Activated CD4-positive, CD25-positive, alpha-beta regulatory T cell treated with anti-CD3 and anti-CD28 coated beads, Interleukin-2, amount 50 U/mL, for 72 hours (primary cell): Measurements from ENCODE around the gene GDF9.
A peak's percentile ranks its signal among the peaks of the same experiment; 100 is the strongest.

Experiments
- DNase-seq: peaks from one replicate; pipeline ENCODE4 v3.0.0; 2021

The GDF9 gene

DNA sequence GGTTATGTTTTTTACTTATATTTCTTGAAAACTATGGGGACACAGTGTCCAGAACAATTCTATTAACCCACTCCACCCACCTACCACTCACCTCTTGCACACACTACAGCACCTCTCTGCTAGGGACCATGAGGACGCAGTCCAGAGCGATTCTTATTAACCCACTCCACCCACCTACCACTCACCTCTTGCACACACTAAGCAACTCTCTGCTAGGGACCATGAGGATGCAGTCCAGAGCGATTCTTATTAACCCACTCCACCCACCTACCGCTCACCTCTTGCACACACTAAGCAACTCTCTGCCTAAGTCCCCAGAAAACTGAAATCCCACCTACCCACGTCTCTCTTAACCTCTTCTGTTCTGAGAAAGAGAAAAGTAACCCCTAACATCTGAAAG is 33.7 kb downstream of the GDF9 start:
- no peak for DNase-seq

DNA sequence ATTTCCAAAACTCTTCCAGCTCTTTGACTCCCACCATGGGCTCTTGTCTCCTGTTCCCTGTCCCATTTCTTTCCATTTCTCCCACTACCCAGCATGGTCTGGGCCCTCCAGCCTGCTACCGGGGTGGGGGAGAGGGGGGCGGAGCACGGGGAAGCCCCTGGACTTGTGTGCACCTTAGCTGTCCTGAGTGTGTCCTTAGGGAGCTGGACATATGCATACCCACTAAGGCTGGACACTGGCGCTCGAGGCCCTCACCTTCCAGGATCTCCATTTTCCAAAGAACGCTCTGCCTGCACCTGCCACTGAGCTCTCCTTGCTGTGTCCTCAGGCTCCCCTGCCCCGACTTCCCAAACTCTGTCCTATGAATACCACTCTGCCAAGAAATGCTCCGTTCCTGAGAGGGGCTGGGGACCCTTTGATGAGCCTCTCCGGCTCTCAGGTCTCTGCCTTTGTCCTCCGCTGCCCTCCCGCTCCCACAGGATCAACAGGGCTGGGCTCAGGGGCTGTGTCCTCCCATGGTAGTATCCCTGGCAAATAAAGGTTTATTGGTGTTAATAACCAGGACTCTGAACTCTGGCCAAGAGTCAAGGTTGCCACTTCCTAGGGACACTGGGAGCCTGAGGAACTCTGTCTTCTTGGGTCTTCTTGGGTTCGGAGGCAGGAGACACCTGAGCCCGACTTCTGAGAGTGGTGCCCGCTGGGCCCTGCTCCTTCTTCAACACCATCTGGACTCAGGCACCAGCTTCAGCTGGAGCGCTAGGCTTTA is 35.0 kb downstream of the GDF9 start:
- DNase-seq, result no peak

DNA sequence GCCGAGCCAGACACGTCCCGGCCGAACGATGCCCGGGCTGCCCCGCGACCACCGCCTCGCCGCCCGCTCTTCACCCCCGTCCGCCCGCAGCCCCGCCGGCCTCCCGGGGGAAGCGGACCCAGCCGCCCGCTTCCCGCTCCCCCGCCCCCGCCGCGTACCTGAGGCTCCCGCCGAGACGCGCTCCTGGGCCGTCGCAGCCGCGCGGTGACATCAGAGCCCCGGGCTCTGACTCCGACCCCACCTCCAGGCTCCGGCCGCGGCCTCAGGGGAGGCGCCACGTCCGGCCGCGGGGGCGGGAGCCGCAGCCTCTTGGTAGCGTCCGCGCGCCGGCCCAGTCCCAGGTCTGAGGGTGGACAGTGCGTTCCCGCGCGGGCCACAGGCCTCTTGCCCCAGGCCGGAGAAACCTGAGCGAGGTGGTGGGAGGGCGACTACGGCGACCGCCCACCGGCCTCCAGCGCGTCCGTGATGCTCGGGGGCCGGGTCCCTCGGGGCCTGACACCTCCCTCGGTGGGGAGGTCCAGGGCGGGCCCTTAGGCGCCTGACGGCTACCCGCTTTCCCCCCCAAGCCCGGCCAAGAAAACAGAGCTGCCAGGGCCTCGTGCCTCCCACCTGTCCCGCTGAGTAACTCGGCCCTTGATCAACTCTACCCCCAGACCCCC is 35.7 kb downstream of the GDF9 start, which contains the start of gene SHROOM1:
TSS of gene SHROOM1 (minus strand) at position 212 of the 659 bp plus-strand sequence. CDS start 4,507 bp downstream, outside the sequence.
- DNase-seq, result peak; percentile 49

DNA sequence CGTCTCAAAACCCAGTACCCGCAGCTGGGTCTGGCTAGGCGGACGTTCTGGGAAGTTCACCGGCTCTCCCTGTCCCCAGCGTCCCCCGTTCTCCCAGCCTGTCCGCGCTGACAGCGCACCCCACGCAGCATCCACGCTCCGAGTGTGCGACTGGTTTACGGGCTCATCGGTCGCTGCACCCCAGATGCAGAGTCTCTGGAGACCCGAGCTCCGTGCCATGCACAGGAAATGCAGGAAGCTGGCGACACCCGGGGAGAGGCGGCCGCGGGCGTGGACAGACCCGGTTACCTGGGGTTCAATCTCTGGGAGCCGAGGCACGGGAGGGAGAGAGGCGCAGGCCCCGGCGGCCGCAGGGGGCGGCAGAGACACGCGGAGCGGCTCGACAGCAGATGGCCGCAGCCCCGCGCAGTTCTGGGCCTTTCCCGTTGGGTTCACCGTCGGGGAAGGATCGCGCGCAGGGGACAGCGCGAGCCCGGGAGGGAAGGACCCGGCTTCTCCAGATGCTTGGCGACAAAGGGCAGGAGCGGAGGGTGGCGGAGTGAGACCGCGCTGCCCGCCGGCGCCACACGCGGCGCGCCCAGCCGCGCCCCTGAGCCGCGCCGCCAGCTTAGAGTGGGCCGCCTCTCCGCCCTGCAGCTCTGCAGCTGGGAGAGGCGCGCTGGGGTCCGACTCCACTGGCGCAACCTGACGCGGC is 36.4 kb downstream of the GDF9 start:
- DNase-seq, result peak; percentile 70

DNA sequence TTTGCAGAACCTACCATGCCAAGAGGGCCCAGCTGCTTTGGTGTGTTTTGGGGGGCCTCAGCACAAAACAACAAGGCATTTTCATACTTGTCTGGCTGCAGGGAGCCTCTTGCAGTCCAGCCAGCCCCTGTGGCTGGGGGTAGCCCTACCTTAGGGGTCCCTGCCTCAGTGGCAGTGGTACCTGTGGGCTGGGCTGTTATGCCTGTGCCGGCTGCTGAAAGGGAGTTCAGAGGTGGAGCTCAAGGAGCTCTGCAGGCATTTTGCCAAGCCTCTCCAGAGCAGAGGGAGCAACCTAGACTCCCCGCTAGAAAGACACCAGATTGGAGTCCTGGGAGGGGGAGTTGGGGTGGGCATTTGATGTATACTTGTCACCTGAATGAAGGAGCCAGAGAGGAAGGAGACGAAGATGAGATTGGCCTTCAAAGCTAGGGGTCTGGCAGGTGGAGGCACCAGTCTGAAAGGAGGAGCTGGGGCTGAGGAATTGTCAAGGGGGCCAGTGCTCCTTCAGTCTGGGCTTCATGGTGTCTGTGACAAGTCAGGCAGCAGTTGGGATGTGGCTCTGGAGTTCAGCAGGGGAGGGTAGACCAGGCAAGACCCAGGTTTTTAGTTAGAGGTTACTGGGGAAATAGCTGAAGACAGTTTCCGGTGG is 37.3 kb downstream of the GDF9 start:
- no peak for DNase-seq

GRCh38 chr5:132827943-132828673 is 38.2 kb downstream of the GDF9 start:
- no peak for DNase-seq

DNA sequence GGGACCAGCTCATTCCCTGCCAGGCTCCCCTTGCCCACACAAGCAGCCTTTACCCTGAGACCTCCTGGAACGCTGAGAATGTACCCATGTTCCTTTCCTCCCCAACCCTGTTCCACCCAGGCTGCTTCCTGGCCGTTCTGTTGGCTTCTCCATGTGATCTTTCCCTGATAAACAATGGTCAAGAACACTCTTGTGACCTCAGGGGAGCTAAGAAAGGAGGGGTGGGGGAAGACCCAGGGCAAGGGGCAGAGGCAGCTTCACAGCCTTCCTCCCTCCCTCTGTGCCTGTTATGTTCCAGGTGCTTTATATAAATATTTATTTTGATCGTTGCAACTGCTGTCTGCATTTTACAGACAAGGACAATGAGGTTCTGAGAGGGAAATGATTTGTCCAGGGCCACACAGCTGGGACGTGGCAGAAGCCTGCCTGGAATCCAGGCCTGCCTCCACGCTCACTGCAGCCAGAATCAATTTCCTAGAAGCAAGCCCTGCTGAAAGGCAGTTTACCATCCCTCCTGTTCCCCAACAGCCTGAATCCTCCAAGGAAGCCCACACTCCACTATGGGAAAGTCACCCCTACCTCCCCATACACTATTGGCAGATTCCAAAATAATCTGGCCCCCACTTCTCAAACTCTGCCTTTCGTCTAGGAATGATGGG is 39.7 kb downstream of the GDF9 start:
- DNase-seq, result no peak

DNA sequence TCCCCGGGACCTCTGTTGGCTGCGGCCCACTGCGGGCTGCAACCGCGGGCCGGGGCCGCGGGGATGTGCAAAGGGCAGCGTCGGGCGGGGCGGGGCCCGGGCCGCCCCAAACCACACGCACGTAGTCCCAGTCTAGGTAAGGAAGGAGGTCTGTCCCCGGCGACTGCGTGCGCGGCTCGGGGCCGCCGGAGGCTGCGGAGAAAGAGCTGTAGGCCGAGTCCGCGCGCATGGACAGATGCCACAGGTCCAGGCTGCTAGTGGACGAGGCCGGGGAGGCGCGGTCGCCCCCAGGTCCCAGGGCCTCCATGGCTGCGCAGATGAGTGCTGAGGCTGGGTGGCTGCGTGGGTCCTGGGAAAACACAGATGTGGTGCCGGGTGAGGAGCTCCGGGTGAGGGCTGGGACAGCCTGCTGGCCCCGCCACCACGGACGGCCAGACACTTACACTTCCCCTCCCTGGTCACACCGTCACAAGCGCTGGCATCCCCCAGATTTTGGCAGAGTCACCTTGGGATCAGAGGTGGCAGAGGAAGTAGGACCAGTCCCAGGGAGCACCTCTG is 40.4 kb downstream of the GDF9 start:
- no peak for DNase-seq

DNA sequence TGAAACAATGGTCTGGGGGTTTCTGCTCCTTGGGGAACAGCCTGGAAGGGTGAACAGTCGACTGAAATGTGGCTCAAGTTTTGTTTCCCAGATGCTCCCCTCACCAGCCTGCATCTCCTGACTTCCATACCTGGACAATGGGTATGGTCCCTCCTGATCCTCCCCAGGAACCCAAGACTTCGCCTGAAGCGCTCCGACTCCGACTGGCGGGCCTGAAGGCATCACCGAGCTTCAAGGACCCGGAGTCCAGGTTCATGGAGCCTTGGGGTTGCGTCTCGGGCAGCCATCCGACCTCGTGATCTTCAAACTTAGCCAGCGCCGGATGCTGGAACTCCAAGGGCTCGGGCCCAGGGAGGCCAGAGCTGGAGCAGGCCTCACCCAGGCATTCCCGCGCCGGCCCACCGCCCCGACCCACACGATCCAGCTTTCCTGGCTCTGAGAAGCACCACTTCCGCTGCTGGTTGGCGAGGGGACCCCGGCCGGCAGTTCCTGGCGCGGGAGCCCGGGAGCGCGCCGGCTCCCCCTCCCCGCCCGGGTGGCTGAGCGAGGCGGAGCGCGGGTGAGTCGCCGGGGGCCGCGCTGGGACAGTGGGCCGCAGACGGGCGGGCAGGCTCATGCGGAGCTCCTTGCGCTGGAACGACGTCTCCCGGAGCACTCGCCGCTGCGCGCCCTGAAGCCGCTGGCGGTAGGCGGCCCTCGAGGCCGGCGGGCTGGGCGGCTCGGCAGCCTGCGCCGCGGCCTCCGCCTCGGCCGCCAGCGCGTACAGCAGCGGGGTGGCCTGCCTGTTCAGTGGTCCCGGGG is 41.0 kb downstream of the GDF9 start:
- DNase-seq, result no peak

GRCh38 chr5:132824426-132824825 is 41.8 kb downstream of the GDF9 start:
- no peak for DNase-seq

GRCh38 chr5:132823481-132824050 is 42.7 kb downstream of the GDF9 start:
- no peak for DNase-seq

GRCh38 chr5:132822650-132823480 is 43.4 kb downstream of the GDF9 start:
- no peak for DNase-seq

DNA sequence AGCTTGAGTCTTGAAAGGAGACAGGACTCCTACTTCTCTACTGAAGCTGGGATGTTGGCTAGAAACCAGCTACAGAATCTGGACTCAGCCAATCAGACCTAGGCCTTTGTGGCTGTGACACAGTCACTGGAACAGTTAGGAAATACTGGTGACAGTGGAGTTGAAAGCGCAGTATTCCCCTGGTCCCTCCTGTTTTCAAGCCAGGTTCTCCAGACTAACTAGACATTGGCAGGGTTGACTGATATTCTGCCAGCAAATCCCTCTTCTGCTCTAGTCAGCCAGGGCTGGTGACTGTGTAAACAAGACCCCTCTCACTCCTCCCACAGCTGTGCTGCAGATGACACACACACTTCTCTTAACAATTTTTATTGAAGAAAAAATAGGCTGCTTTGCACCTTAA is 44.5 kb downstream of the GDF9 start:
- no peak for DNase-seq

- no peak for DNase-seq
Measured at GRCh38 chr5:132821350-132821749, 44.9 kb downstream of the GDF9 start.

GRCh38 chr5:132820162-132820754 is 46.0 kb downstream of the GDF9 start:
- DNase-seq, result peak; percentile 89

DNA sequence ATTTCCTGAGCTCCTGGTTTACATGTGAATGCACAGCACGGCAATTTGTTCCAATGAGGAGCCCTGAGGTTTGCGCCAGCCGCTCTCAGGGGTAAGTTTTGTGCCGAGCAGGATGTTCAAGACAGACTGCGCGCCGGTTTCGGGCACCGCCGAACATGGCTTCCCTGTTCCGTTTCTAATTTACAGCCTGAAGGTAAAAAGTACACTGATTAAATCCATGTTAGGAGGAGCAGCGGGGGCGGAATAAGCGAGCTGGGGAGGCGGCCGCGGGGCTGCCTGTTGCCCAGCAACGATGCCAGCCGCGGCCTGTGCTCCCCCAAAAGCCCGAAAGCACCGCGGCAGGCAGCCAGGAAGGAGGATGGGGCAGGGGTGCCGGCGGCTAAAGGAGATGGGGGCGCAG is 46.8 kb downstream of the GDF9 start:
- no peak for DNase-seq

GRCh38 chr5:132817011-132817410 is 49.3 kb downstream of the GDF9 start:
- DNase-seq, result no peak

DNA sequence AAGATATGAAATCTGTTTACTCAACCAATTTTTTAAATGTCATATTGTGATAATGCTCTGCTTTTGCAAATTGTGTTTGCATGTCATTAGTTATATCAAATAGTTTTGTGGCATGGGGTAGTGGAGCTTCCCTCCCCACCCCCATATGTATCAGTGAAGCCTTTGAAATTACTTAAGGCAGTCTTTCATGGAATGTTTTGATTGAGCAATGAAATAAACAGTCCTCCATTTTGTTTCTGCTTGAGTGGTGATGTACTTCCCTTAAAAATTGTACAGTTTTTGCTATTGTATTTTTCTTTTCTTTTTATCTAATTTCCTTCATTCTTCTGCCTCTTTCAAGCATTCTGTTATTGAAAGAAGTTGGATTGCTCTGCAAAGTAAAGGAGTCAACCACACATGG is 49.7 kb downstream of the GDF9 start:
- no peak for DNase-seq

- no peak for DNase-seq
Measured at GRCh38 chr5:132816083-132816482, 50.2 kb downstream of the GDF9 start.
